HG02610 (cell line): ENCODE results near the gene PRRG3.

ENCODE experiments used
- ATAC-seq: cut with Tn5 transposase; IDR thresholded peaks from one replicate; pipeline ENCODE4 v1.9.1; 2021; ENCODE audit warnings: mild to moderate bottlenecking, moderate library complexity; ENCODE audit not compliant: unreplicated experiment

Gene PRRG3

DNA sequence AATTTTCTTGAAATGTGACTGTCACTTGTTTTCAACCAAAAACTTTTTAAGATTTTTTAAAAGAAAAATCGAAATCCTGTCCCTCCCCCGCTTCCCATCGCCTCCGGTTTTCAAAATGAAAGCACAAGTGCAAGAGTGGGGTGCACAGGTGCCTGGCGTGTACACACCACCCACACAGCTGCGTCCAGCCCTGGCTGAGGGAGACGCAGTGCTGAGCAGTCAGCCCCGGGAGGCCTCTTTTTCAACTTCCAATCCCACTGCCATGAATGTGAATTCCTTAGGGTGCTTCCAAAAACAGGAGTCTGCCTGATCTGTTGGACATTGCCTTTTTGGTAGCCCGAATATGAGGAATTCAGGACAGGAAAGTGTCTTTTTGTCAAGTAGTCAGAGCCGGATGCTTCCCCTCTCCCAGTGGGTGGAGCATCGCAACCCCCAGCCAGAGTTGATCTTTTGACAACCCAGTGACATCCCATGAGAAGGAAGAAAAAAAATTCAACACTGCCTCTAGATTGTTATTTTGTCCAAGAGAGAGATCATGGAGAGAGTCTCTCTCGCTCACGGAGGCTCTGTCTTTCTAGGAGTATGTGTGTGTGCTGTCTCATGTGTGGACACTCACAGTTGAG lies 8.9 kb downstream of the PRRG3 start:
- ATAC-seq = no peak

DNA sequence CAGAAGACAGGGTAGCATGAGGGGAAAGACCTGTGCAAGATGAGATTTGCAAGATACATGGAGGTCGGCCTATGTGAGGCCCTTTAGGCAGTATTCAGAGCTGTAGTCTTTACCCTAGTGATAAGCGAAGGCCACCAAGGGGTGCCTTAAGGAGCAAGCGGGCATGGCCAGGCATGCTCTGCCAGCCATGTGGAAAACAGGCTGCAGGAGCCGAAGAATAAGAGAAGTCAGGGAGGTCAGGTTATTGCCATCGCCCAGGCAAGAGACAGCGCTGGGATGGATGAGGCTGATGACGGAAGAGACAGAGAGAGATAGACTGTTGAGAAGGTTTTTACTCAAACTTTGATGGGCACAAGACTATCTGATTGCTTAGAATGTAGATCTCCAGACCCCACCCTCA lies 13.6 kb downstream of the PRRG3 start:
- no peak for ATAC-seq

DNA sequence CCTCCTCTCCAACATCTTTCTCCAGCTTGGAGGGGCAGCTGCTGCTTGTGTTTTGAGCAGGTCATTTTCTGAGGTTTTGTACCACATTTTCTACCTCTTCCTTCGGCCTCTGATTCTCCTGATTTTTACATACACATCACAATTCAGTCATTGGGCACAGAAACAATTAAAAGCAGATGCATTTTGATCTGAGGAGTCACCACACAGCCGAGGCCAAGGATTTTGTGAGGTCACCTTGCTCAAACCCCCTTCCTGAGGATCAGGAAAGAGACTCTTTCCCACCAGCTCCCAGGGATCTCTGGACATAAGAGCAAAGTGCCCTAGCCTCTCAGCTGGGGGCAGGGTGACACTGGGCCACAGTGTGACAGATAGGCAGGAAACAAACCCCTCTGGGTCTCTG lies 15.2 kb downstream of the PRRG3 start:
- no peak for ATAC-seq

DNA sequence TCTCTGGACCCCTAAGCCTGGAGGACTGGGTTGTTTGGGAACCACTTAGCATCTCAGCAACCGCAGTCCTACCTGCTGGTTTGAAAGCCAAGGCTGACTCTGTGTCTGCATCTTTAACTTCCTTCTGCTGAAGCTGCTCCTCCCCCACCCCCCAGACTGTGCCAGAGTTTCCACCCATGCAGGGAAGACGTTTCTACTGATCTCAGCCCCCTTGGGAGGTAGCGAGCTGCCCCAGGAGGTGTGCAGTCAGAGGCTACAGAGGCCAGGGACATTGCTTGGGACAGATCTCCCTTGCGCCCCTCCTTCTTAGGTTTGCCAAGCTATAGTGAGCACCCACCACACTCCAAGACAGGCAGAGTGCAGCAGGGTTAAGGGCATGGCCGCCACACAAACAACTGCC lies 15.9 kb downstream of the PRRG3 start:
- no peak for ATAC-seq

DNA sequence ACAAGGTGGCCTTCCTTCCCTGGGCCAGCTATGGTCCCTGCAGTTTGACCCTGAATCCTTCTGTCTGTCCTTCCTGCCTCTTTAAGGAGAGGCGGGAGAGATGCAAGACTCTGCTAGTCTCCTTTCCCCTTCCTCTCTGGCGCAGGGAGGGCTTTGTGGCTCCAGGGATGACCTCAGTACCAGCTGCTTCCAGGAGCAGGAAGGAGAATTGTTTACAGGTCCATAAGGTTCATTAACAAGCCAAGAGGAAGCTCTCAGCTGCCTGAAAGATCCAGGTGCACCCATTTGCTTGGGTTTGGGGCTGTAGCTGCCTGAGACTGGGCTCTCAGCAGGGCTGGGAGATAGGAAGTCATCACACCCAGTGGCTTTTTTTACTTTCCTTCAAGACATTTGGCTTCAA lies 16.5 kb downstream of the PRRG3 start:
- ATAC-seq = no peak

DNA sequence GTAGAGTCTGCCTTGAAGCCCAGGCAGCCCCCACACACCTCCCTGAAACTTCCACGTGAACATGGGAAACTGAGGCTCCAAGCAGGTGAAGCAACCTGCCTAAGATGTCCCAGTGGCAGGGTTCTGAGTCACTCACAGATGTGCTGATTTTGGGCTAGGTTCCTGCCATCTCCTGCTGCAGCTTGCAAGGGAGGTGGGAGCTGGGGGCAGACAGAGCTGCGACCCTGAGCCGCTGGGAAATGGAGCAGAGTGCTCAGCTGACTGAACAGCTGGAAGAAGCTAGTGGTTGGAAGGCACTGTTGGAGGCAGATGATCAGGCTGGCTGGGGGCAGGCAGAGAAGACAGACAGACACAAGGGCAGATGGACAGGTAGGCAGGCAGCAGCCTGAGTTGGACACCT lies 17.0 kb downstream of the PRRG3 start:
- no peak for ATAC-seq

DNA sequence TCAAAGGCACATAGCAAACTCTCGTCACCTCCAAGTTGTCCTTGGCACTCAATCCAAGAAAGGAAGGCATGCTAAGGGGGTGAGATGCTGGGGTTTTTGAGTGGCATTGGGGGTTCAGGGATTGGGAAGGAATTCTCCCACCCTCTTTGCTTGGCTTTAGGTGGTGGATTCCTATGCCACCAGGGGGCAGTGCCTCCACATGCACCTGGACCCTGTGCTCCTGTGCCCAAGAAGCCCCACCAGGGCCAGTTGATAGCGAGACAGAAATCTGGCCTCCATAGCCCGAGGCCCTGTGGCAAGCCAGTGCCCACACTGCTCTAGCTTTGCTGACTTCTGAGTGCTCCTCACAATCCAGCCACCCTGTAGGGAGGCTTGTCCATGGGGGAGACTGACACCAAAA lies 18.6 kb downstream of the PRRG3 start:
- ATAC-seq = no peak

DNA sequence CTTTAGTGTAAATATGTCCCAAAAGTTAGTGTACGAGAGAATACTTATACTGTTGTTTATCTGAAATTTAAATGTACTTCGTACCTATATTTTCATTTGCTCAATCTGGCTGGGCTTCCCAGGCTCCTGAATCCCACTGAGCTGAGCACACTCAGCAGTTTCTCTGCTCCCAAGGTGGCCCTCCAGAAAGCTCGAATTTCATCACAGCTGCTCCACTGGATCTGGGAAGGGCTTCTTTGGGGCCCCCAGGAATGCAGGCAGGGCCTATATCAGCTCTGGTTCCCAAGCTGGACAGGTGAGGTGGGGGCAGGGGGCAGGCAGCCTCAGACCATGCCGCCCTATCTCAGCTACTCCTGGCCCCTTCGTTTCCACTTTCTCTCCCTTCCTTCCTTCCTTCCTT lies 19.1 kb downstream of the PRRG3 start:
- no peak for ATAC-seq

DNA sequence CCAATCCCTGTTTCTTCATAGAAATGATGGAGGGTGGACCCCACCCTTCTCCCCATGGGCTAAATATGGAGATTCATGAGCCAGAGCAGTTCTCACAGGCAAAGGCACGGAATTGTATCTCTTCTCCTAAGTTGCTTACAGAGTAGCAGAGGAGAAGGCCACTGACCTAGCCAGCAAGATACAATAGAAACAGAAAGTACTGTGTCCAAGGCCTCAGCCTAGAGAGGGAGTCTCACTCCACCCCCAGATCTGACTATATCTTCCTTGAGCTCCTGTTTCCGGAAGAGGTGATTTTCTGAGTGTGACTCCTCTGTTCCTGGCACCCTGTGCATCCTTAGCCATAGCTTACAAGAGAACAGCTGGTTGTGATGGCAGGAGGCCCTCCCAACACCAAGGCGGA lies 20.5 kb downstream of the PRRG3 start, which contains the start of gene FATE1:
TSS of gene FATE1 (plus strand) at position 284 of the 400 bp plus-strand sequence. CDS start at position 369, 85 bp downstream.
- ATAC-seq = no peak

DNA sequence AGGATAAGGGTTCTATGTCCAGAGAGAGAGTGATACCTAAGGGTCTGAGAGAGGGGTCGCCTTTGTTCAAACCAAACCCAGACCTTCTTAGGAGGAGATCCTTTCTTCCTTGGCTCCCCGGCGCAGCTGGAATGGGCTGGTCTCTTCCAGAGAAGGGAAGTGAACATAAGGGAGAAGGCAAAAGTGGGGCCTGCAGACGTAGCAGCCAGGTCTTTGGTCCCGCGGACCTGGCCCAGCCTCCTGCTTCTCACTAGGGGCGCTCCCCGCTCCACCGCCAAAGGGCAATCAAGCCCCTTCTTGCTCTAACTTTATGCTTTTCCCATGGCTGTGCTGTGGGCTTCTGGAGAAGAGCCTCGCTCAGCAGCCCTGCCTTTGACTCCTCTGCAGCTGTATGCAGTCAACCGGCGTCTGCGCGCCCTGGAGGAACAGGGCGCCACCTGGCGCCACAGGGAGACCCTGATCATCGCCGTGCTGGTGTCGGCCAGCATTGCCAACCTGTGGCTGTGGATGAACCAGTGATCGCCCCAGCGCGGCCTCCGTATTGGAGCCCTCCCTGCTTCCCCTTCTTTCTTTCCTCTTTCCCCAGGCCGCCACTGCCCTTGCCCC lies 27.1 kb downstream of the PRRG3 start:
- no peak for ATAC-seq

DNA sequence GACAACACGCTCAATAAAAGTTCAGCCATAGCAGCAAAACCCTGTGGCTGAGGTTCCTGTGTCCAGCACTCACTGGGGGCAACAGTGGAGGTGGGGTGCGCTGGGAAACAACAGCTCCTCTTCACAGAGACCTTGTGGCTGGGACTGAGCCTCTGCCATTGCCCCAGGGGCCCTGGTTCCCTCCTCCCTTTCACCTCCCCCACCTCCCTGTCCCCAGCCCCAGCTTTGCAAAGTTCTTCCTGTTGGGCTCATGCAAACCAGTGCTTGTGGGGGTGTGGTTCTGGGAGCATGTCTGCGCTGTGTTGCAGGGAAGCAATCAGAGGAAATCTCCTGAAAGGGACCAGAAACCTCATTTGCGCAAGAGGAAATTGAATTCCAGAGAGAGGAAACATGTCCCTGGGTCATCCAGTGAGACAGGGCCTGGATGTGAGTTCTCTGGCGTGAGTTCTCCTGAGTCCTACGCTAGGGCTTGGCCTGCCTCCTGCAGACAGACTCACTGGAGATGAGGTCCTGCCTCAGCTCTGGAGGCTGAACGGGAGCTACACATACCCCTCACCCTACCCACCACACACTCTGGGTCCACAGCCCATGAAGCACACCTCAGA lies 28.0 kb downstream of the PRRG3 start:
- no peak for ATAC-seq

DNA sequence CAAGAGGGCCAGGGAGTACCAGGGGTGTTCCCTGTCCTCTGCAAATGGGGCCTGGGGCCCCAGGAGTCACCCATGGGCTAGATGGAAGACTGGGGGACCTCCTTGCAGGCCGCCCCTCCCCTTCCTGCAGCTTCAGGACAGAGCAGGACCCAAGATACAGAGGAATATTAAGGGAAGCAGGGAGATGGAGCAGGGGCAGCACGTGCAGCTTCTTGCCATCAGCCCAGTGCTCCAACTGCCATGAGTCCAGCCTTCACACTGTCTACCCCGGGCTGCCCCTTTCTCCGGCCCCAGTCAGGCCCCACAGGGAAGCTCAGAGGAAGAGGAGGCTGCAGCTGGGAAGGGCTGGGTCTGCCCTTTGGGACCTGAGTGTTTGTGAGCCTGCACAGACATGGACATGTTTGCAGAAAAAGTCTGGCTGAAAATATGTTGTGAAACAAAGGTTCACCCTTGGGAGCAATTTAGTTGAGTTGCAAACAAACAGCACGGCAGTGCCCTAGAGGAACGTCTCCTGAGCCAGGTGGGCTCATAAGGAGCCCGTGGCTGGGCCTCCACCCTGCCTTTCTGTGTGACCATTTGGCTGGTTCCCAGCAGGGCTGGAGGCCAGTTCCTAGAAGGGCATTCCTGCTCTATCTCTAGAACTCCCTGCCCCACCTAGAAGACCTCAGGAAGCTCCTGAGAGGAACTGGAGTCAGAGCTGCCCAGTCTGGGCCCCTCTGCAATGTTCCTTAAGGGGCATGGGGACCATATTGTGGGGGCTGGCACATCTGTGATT lies 29.5 kb downstream of the PRRG3 start:
- ATAC-seq = no peak

DNA sequence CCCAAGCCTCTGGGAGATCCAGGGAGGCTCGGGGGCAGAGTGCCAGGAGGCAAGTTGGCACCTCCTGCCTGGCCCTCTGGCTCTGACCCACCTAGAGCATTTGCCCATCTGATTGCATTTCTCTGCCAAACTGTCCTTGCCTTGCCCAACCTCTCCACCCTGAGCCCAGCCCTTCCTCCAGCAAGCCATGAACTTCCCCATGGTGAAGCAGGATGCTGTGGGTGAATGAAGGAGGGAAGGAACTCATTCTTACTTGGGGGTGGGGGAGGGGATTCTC lies 30.0 kb downstream of the PRRG3 start:
- ATAC-seq = no peak

DNA sequence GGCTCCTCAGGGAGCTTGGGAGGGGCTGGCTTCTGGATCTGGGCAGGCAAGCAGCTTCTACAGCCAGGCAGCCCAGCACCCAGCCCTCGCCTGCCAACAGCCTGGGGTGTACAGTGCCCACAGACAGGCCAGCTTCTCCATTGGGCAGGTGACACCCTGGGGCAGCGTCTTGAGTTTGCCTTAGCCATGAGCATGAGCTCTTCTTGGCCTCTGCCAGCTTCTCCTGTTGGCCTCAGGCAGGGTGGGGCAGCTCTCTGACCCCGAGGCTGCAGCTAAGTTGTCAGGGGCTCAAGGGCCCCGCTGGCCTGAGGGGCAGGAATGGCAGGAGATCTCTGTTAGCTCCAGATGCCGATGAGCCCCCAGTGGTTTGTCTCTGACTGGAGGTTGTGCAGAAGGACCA lies 31.5 kb downstream of the PRRG3 start:
- ATAC-seq = no peak

DNA sequence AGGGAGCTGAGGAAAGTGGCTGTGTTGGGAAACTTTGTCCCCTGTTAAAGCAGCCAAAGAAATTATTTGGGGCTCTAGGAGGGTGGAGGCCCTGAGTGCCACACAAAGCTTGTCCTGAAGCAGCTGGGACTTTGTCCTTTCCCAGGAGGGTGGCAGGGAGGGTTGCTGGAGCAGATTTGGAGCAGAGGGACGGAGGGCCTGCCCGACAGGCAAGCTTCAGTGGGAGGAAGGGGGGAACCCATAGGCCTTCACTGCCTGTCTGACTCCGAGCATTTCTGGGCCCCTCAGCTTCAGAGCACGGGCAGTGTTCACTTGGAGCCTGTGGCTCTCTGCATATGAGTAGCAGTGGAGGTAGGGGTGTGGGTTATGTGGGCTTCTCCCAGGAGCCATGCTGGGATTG lies 32.1 kb downstream of the PRRG3 start:
- no peak for ATAC-seq

DNA sequence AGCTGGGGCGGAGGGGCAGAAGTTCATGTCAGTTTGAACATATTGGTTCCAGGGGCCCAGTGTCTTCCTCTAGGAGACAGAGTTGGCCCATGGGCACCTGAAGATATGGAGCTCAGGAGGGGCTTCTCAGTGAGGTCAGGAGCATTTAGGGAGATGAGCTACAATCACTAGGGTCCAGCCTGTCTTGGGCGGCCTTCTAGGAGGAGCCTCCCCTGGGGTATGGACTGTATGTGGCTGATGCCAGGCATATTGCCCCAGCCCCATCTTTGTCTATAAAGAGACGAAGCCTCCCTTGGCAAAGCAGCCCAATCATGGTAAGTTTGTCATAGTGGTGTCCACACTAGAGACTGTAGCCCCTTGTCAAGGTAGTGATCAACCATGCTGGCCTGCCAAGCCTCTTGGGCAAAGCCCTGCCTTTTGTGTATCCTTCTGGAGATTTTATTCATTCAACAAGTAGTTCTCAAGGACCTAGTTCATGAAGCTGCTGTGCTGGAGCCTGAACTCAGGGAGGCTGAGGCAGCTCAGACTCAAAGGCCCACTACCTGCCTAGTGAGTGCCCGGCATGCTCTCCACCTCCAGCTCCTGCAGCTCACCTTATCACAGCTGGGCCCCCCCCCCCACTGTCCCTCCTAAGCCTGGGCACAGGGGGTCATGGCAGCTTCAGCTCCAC lies 33.9 kb downstream of the PRRG3 start:
- ATAC-seq = no peak

DNA sequence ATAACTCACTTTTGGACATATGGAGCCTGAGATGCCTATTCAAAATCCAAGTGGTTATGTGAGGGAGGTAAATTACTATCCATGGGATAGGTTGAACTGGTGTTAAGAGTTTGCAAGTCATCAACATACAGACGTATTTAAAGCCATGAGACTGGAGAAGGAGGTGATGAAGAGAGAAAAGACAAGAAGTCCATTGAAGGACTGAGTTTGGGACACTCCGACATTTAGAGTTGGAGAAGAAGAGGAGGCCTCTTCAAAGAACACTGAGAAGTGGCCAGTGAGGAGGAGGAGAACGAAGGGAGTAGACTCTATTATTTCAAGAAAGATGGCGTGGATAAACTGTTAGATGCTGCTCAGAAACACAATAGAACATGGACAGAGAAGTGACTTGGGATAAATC lies 39.2 kb downstream of the PRRG3 start, which contains the start of gene CNGA2:
TSS of gene CNGA2 (plus strand) at position 301 of the 400 bp plus-strand sequence. CDS start 3,738 bp downstream, outside the sequence.
- no peak for ATAC-seq

DNA sequence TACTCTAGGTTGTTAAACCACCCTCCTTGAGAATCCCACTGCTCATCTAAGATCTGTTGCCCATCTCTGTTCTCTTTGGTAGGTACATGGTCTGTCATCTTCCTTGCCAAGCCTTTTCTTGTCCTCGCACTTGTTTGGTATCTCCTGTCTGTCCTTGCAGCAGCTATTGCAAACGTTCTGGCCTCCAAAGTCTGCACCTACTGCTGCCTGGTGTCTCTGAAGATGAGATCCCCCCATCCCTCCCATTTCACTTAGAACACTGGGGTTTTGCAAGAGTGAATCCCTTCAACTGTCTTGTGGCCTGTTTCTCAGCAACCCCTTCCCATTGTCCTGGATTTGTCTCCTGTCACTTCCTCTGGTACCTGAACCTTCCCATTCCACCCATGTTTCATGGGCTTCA lies 40.0 kb downstream of the PRRG3 start:
- ATAC-seq = no peak

DNA sequence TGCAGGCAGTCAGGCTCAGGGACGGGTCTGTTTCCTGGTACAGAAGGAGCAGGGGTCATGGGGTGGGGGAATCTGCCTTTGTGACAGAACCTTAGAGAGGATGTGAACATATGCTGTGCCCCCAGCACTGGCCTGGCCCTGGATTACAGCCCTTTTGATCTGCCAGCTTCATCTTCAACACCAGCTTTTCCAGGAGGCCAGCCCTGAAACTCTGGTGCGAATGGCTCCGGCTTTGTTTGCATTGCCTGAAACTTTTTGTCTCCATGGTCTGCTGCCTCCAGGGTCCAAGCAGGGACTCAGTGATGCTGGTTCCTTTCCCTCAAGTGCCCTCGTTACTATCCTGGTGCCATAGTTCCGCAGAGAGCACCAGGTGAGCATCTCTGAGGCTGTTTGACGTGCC lies 41.4 kb downstream of the PRRG3 start:
- ATAC-seq = no peak

DNA sequence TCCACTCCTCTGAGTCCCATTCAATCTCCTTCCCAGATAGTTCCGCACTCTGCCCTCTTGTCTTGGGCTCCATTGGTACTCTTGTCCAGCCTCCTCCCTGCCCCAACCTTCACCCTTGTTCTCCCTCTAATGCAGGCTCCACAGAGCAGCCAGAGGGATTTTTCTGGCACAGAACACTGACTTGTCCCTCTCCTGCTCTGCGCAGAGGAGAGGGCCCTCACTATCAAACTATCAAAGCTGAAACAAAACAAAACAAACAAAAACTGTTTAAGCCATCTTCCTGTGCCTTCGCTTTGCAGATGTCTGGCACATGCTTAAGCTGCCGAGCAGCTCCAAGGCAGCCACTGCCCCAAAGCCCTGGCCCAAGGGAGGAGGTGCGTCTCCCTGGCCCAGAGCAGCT lies 42.2 kb downstream of the PRRG3 start:
- ATAC-seq = no peak

DNA sequence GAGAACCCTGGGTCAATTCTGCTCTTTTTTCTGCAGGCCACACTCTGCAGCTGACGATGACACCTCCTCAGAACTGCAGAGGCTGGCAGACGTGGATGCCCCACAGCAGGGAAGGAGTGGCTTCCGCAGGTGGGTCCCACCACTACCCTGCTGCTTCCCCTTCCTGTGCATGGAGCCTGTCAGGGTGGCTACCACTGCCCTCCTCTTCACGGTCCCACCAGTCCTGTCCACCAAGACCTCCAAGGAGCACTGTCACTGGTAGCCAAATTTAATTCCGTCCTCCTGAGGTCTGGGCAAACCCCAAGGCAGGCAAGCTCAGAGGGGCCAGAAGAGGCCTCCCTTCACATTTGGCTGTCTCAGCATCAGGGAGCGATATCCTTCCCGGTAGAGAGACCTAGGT lies 43.5 kb downstream of the PRRG3 start:
- no peak for ATAC-seq
